Measurements from ENCODE around the gene INSC. TPM values are rescaled to one million over a fixed set of nuclear protein-coding genes. Genes with fewer than 3 reads are reported as not detected.

INSC gene
- polyA plus RNA-seq, 1 donor from 2014 or later = 0.12 TPM

DNA sequence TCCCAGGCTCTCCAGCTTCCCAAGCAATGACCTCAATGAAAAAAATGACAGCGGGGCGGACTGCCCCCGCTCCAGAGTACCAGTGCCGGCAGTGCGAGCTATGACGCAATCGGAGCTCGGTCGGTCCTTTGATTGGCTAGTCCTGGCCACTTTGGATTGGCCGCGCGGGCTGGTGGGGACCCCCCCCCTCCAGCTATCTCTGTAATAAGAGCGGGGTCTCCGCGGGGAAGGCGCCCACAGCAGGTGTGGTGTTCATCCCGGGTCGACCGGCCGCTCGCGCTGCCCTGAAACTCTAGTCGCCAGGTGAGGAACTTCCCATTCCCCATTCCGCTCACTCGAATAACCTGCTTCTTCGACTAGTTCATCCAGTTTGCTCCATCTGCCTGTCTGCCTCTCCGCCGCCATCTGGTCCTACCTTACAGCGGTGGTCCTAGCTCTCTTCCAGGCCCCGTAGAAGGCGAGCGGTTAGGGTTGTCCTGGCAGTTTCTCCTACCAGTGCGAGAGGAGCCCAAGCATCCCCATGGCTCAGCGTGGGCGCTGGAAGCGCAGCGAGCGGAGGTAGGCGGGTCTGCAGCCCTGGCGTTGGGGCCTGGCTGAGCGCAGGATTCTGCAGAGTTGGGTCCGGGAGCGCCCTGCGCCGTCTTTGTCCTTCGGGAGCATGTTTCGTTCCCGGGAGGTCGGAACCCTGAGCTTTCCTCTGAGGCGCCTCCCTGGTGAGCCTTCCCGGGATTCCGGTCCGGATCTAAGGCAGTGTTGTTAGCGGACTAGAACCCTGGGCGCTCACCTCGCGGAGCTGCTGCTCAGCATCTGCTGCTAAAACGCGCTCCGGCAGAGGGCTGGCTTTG lies 41.1 kb upstream of the INSC start, which contains the start of gene CALCB:
CALCB (plus strand) TSS at position 233 of the 845 bp plus-strand sequence. CDS start 1,126 bp downstream, outside the sequence.
- Histone ChIP-seq H4K20me1 (ENCODE audit: insufficient read depth) (no peaks in the 10 kb centered on the region), H3K4me3 (ENCODE audit: low read length) (peak within 1 kb of the TSS; percentile 68), H3K36me3 (ENCODE audit: insufficient read depth, low read length) (no peaks in the 10 kb centered on the region), H3K9ac (ENCODE audit: low read length) (peak within 1 kb of the TSS; percentile 16), H3F3A (ENCODE audit: insufficient read depth, low read length, poor library complexity, severe bottlenecking) (no peaks in the 10 kb centered on the region), H3K79me2 (replicated peaks; ENCODE audit: insufficient read depth, low read length) (no peaks in the 10 kb centered on the region), H2AFZ (ENCODE audit: low read depth, low read length) (no peak within 1 kb of the TSS), H3K9me3 (ENCODE audit: low read length) (no peaks in the 10 kb centered on the region), H3K9me2 (ENCODE audit: insufficient read depth, low read length) (no peaks in the 10 kb centered on the region), H3K27ac (ENCODE audit: low read length) (no peak within 1 kb of the TSS), H3K27me3 (ENCODE audit: insufficient read depth, low read depth, low read length) (peaks cover 20% of the 10 kb centered on the region), H3K4me2 (ENCODE audit: low read length) (peak within 1 kb of the TSS; percentile 59)
- TF ChIP-seq RAD21 (conservative IDR thresholded peaks at IDR 0.05) (no peak), EZH2 (IDR thresholded peaks at IDR 0.05; ENCODE audit: borderline replicate concordance, insufficient read depth, low read length, poor library complexity, severe bottlenecking) (no peak), TAF1 (IDR thresholded peaks at IDR 0.05; ENCODE audit: low read depth) (no peak), SMC3 (conservative IDR thresholded peaks at IDR 0.05; ENCODE audit: poor library complexity) (no peak), EP300 (conservative IDR thresholded peaks at IDR 0.05; ENCODE audit: poor library complexity, severe bottlenecking) (no peak), MXI1 (conservative IDR thresholded peaks at IDR 0.05; ENCODE audit: poor library complexity, severe bottlenecking) (no peak), POLR2AphosphoS5 (IDR thresholded peaks at IDR 0.05) (no peak)
- TF ChIP-seq, protein P1, sequence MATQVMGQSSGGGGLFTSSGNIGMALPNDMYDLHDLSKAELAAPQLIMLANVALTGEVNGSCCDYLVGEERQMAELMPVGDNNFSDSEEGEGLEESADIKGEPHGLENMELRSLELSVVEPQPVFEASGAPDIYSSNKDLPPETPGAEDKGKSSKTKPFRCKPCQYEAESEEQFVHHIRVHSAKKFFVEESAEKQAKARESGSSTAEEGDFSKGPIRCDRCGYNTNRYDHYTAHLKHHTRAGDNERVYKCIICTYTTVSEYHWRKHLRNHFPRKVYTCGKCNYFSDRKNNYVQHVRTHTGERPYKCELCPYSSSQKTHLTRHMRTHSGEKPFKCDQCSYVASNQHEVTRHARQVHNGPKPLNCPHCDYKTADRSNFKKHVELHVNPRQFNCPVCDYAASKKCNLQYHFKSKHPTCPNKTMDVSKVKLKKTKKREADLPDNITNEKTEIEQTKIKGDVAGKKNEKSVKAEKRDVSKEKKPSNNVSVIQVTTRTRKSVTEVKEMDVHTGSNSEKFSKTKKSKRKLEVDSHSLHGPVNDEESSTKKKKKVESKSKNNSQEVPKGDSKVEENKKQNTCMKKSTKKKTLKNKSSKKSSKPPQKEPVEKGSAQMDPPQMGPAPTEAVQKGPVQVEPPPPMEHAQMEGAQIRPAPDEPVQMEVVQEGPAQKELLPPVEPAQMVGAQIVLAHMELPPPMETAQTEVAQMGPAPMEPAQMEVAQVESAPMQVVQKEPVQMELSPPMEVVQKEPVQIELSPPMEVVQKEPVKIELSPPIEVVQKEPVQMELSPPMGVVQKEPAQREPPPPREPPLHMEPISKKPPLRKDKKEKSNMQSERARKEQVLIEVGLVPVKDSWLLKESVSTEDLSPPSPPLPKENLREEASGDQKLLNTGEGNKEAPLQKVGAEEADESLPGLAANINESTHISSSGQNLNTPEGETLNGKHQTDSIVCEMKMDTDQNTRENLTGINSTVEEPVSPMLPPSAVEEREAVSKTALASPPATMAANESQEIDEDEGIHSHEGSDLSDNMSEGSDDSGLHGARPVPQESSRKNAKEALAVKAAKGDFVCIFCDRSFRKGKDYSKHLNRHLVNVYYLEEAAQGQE (IDR thresholded peaks at IDR 0.05; ENCODE audit: borderline replicate concordance) = no peak
- TF ChIP-seq, protein P2, sequence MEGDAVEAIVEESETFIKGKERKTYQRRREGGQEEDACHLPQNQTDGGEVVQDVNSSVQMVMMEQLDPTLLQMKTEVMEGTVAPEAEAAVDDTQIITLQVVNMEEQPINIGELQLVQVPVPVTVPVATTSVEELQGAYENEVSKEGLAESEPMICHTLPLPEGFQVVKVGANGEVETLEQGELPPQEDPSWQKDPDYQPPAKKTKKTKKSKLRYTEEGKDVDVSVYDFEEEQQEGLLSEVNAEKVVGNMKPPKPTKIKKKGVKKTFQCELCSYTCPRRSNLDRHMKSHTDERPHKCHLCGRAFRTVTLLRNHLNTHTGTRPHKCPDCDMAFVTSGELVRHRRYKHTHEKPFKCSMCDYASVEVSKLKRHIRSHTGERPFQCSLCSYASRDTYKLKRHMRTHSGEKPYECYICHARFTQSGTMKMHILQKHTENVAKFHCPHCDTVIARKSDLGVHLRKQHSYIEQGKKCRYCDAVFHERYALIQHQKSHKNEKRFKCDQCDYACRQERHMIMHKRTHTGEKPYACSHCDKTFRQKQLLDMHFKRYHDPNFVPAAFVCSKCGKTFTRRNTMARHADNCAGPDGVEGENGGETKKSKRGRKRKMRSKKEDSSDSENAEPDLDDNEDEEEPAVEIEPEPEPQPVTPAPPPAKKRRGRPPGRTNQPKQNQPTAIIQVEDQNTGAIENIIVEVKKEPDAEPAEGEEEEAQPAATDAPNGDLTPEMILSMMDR (IDR thresholded peaks at IDR 0.05; ENCODE audit: poor library complexity, severe bottlenecking) = no peak

DNA sequence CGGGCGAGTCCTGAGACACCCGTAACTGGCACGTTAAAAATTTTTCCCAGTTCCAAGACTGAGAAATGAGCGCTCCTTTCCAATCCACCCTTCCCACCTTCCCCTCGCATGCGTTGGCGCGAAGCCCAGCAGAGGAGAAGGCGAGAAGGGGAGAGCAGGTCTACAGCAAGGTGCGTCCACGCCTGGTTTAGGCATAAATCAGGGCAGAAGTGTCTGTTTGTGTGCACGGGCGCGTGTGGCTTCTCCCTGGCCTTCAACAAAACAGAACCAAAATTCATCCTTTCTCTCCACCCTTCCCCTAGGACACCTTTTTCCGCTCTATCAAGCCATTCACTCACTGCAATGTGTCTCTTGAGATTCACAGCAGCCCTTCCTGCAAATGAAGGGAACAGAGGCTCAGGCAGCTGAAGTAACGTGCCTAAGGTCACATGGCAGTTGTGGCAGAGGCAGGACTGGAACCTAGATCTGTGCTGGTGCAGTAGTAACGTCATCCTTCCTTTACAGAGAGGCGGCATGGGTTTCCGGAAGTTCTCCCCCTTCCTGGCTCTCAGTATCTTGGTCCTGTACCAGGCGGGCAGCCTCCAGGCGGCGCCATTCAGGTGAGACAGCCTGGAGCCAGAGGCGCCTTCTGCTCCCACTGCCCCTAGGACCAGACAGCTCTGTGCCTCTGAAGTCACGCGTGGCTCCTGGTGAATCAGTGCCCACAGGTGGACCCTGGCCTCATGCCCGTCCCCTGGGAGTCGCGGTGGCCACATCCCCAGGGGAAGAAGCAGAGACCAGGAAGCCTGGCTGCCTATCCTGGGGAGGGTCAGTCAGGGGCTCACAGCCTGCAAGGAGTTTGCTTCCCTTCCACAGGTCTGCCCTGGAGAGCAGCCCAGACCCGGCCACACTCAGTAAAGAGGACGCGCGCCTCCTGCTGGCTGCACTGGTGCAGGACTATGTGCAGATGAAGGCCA lies 40.2 kb upstream of the INSC start:
- H3F3A ChIP-seq (ENCODE audit: insufficient read depth, low read length, poor library complexity, severe bottlenecking) = no peaks in the 10 kb centered on the region

More for the DNA sequence above, 40.2 kb upstream of the INSC start:
- Histone ChIP-seq H3K79me2 (replicated peaks; ENCODE audit: insufficient read depth, low read length) (no peaks in the 10 kb centered on the region), H3K9me2 (ENCODE audit: insufficient read depth, low read length) (no peaks in the 10 kb centered on the region), H3K27ac (ENCODE audit: low read length) (no peak overlapping the region), H3K9ac (ENCODE audit: low read length) (no peak overlapping the region), H3K4me2 (ENCODE audit: low read length) (no peak overlapping the region), H3K36me3 (ENCODE audit: insufficient read depth, low read length) (no peaks in the 10 kb centered on the region), H4K20me1 (ENCODE audit: insufficient read depth) (no peaks in the 10 kb centered on the region), H3K27me3 (ENCODE audit: insufficient read depth, low read depth, low read length) (peaks cover 20% of the 10 kb centered on the region), H3K9me3 (ENCODE audit: low read length) (no peaks in the 10 kb centered on the region), H3K4me3 (ENCODE audit: low read length) (peak overlapping the region; percentile 68), H2AFZ (ENCODE audit: low read depth, low read length) (no peak overlapping the region)
- no peak for TF ChIP-seq POLR2AphosphoS5 (IDR thresholded peaks at IDR 0.05)
- TF ChIP-seq, protein P1 (IDR thresholded peaks at IDR 0.05; ENCODE audit: borderline replicate concordance) = no peak
- TF ChIP-seq EZH2 (IDR thresholded peaks at IDR 0.05; ENCODE audit: borderline replicate concordance, insufficient read depth, low read length, poor library complexity, severe bottlenecking) = no peak
- peak; percentile 81 for TF ChIP-seq SMC3 (conservative IDR thresholded peaks at IDR 0.05; ENCODE audit: poor library complexity)
- TF ChIP-seq RAD21 (conservative IDR thresholded peaks at IDR 0.05) = peak; percentile 69
- TF ChIP-seq TAF1 (IDR thresholded peaks at IDR 0.05; ENCODE audit: low read depth) = no peak
- TF ChIP-seq, protein P2 (IDR thresholded peaks at IDR 0.05; ENCODE audit: poor library complexity, severe bottlenecking) = peak; percentile 69
- no peak for TF ChIP-seq MXI1 (conservative IDR thresholded peaks at IDR 0.05; ENCODE audit: poor library complexity, severe bottlenecking)
